Measurements from ENCODE around the gene TMEM255B.

Gene TMEM255B

GRCh38 chr13:113852536-113853517, 93.8 kb downstream of the TMEM255B start:
- H3K4me3 ChIP-seq (ENCODE audit: low read length) = no peak overlapping the region
- peaks cover 9% of the 10 kb centered on the region; the same call in 1 of the 2 replicates for H3K36me3 ChIP-seq (replicated peaks; ENCODE audit: insufficient read depth, low read length)
- peak overlapping the region; percentile 98; the same call in 1 of the 2 replicates for H3K27ac ChIP-seq (ENCODE audit: low read length)

GRCh38 chr13:113853518-113854237, 94.7 kb downstream of the TMEM255B start:
- peak overlapping the region; percentile 63; the same call in 1 of the 2 replicates for H3K9ac ChIP-seq (ENCODE audit: low read length)
- TF ChIP-seq CTCF (IDR thresholded peaks at IDR 0.05; ENCODE audit: low read length) (no peak), EZH2phosphoT487 (IDR thresholded peaks at IDR 0.05; ENCODE audit: low read length) (no peak), EZH2 (optimal IDR thresholded peaks at IDR 0.05; ENCODE audit: low read depth, low read length) (no peak)

More at GRCh38 chr13:113852536-113853517, 93.8 kb downstream of the TMEM255B start:
- Histone ChIP-seq H4K20me1 (ENCODE audit: insufficient read depth, low read length) (peaks cover 54% of the 10 kb centered on the region), H3K9me3 (replicated peaks; ENCODE audit: insufficient read depth, low read length) (no peaks in the 10 kb centered on the region), H3K9me2 (replicated peaks; ENCODE audit: insufficient read depth, low read length) (no peaks in the 10 kb centered on the region), H3K4me1 (ENCODE audit: low read length) (peaks cover 66% of the 10 kb centered on the region), H2AFZ (ENCODE audit: low read length) (no peak overlapping the region), H3K4me2 (ENCODE audit: low read depth, low read length) (no peak overlapping the region), H3K27me3 (replicated peaks; ENCODE audit: insufficient read depth, low read length) (no peaks in the 10 kb centered on the region), H3K79me2 (ENCODE audit: low read length) (peaks cover 100% of the 10 kb centered on the region), H3K9ac (ENCODE audit: low read length) (no peak overlapping the region), H3F3A (ENCODE audit: insufficient read depth, low read length) (peaks cover 45% of the 10 kb centered on the region)
- TF ChIP-seq EZH2 (optimal IDR thresholded peaks at IDR 0.05; ENCODE audit: low read depth, low read length) (no peak), CTCF (IDR thresholded peaks at IDR 0.05; ENCODE audit: low read length) (no peak), EZH2phosphoT487 (IDR thresholded peaks at IDR 0.05; ENCODE audit: low read length) (no peak)
- DNase-seq = no peak

GRCh38 chr13:113854238-113855011, 95.4 kb downstream of the TMEM255B start:
- no peaks in the 10 kb centered on the region for H3K9me2 ChIP-seq (replicated peaks; ENCODE audit: insufficient read depth, low read length)
- H3K4me1 ChIP-seq (ENCODE audit: low read length) = peaks cover 81% of the 10 kb centered on the region
- peaks cover 9% of the 10 kb centered on the region for H3K36me3 ChIP-seq (replicated peaks; ENCODE audit: insufficient read depth, low read length)
- H3K9ac ChIP-seq (ENCODE audit: low read length) = peak overlapping the region; percentile 63; the same call in 1 of the 2 replicates
- no peaks in the 10 kb centered on the region for H3K9me3 ChIP-seq (replicated peaks; ENCODE audit: insufficient read depth, low read length)
- DNase-seq = peak; percentile 65
- peak overlapping the region; percentile 16; the same call in 1 of the 2 replicates for H3K4me3 ChIP-seq (ENCODE audit: low read length)
- peaks cover 100% of the 10 kb centered on the region for H3K79me2 ChIP-seq (ENCODE audit: low read length)
- H4K20me1 ChIP-seq (ENCODE audit: insufficient read depth, low read length) = peaks cover 38% of the 10 kb centered on the region
- TF ChIP-seq EZH2 (optimal IDR thresholded peaks at IDR 0.05; ENCODE audit: low read depth, low read length) = no peak
- no peak for TF ChIP-seq EZH2phosphoT487 (IDR thresholded peaks at IDR 0.05; ENCODE audit: low read length)
- 0 out of 2 replicates have a peak, but pooled peaks have one; percentile 10 for TF ChIP-seq CTCF (IDR thresholded peaks at IDR 0.05; ENCODE audit: low read length)
- H3K27ac ChIP-seq (ENCODE audit: low read length) = peak overlapping the region; percentile 98
- H3F3A ChIP-seq (ENCODE audit: insufficient read depth, low read length) = peaks cover 59% of the 10 kb centered on the region
- H3K4me2 ChIP-seq (ENCODE audit: low read depth, low read length) = peak overlapping the region; percentile 96
- no peak overlapping the region for H2AFZ ChIP-seq (ENCODE audit: low read length)
- no peaks in the 10 kb centered on the region for H3K27me3 ChIP-seq (replicated peaks; ENCODE audit: insufficient read depth, low read length)

More at GRCh38 chr13:113853518-113854237, 94.7 kb downstream of the TMEM255B start:
- no peaks in the 10 kb centered on the region for H3K9me2 ChIP-seq (replicated peaks; ENCODE audit: insufficient read depth, low read length)
- no peak overlapping the region for H3K4me3 ChIP-seq (ENCODE audit: low read length)
- DNase-seq = no peak
- H3K4me1 ChIP-seq (ENCODE audit: low read length) = peaks cover 75% of the 10 kb centered on the region
- H3K79me2 ChIP-seq (ENCODE audit: low read length) = peaks cover 100% of the 10 kb centered on the region
- H4K20me1 ChIP-seq (ENCODE audit: insufficient read depth, low read length) = peaks cover 45% of the 10 kb centered on the region
- H3K27ac ChIP-seq (ENCODE audit: low read length) = peak overlapping the region; percentile 98
- H3F3A ChIP-seq (ENCODE audit: insufficient read depth, low read length) = peaks cover 53% of the 10 kb centered on the region
- H3K27me3 ChIP-seq (replicated peaks; ENCODE audit: insufficient read depth, low read length) = no peaks in the 10 kb centered on the region
- no peak overlapping the region for H2AFZ ChIP-seq (ENCODE audit: low read length)
- no peaks in the 10 kb centered on the region for H3K9me3 ChIP-seq (replicated peaks; ENCODE audit: insufficient read depth, low read length)
- peaks cover 9% of the 10 kb centered on the region for H3K36me3 ChIP-seq (replicated peaks; ENCODE audit: insufficient read depth, low read length)
- peak overlapping the region; percentile 96 for H3K4me2 ChIP-seq (ENCODE audit: low read depth, low read length)
